ENCODE measurements around the gene ATG10.
"Not testable (repeated sequence)": the region's sequence is repeated elsewhere in the genome, so short reads cannot be mapped to it uniquely, and the experiment has no call there.

ATG10 gene

DNA sequence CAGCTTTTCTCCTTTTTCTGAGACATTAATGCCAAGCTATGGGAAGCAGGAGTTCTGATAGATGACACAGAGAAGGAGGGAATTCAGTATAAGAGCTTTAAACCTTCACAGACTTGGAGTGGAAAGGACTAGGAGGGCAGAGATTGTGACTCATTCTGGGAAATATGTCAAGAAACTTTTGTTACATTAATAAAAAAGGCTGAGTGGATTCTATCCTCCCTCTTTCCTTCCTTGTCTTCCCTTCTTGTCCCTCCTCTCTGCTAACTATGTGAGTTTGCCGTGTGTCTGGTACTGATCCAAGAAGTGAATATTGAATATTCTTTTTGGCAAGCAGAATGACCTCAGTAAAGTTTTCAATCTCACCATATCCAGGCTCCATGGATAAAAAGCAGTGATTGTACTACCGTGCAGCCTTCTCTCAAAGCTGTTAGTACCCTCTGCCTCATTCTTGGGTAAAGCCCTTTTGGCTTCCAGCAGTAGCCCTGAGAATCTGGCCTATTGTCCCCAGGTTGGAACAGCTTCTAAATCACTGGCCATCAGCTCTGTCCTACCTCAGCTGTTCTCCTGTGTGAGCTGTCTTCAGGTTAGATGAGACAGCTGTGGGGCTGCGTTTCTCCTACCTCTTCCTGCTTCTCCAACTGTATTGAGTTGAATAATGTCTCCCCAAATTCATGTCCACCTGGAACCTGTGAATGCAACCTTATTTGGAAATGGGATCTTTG lies 73.9 kb downstream of the ATG10 start:
- TF ChIP-seq CTCF (conservative IDR thresholded peaks at IDR 0.05; ENCODE audit: low read depth, low read length): no peak
- DNase-seq (ENCODE audit: low read depth): peak; percentile 18
- H3K4me3 ChIP-seq (ENCODE audit: low read length): no peak overlapping the region

- no peak for TF ChIP-seq CTCF (conservative IDR thresholded peaks at IDR 0.05; ENCODE audit: low read depth, low read length)
- DNase-seq (ENCODE audit: low read depth): no peak
- no peak overlapping the region for H3K4me3 ChIP-seq (ENCODE audit: low read length)
These were observed 74.4 kb downstream of the ATG10 start for GRCh38 chr5:82046276-82046647.

- DNase-seq (ENCODE audit: low read depth): no peak
- TF ChIP-seq CTCF (conservative IDR thresholded peaks at IDR 0.05; ENCODE audit: low read depth, low read length): no peak
- H3K4me3 ChIP-seq (ENCODE audit: low read length): no peak overlapping the region
These were observed 79.1 kb downstream of the ATG10 start for GRCh38 chr5:82050955-82051354.

DNA sequence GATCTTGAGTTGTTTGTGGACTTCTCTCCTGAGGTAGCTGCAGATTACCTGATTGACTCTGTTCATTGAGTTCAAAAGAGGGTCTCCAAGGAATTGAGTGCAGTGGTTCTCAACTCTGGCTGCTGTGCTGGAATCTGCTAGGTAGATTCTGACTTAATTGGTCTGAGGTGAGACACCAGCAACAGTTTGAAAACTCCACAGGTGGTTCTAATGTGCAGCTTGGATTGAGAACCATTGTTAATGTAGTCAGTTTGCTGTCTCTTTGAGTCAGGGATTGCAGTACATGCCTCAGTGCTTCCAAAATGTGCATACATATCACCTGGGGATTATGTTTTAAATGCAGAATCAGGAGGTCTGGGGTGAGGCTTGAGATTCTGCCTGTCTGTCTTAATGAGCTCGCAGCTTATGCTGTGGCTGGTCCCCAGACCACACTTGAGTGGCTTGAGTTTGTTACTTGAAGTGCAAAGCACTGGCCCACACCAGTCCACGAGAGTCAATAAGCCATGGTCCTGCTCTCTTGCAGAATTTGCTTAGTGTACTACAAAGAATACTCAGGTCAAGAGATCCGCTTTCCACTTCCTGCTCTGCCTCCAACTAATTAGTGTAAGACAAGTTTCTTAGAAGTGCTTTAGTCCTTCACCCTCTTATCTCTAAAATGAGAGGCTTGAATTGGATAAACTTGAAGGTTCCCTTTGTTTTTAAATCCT lies 82.3 kb downstream of the ATG10 start:
- no peak overlapping the region for H3K4me3 ChIP-seq (ENCODE audit: low read length)
- no peak for TF ChIP-seq CTCF (conservative IDR thresholded peaks at IDR 0.05; ENCODE audit: low read depth, low read length)
- no peak for DNase-seq (ENCODE audit: low read depth)

- no peak for TF ChIP-seq CTCF (conservative IDR thresholded peaks at IDR 0.05; ENCODE audit: low read depth, low read length)
- DNase-seq (ENCODE audit: low read depth): no peak
- H3K4me3 ChIP-seq (ENCODE audit: low read length): no peak overlapping the region
These were observed 85.2 kb downstream of the ATG10 start for GRCh38 chr5:82057051-82057450.

DNA sequence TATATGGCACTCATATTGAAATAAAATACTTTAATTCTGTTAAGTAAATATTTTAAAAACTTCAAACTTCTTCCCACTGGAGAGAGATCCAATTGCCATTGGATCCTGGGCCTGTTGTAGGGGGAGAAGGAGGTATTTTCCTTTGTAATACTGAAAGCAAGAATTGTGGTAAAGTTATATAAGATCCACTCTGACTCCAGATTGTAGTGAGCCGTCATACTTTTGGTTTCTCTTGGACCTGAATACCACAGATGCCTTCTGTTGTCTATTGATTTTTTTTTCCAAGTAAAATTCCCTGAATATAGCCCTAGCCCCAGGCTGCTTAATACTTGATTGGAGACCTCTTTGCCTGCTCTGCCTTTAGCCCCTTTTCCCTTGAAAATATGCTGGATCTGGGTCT lies 86.9 kb downstream of the ATG10 start:
- no peak overlapping the region for H3K4me3 ChIP-seq (ENCODE audit: low read length)
- TF ChIP-seq CTCF (conservative IDR thresholded peaks at IDR 0.05; ENCODE audit: low read depth, low read length): no peak
- no peak for DNase-seq (ENCODE audit: low read depth)

DNA sequence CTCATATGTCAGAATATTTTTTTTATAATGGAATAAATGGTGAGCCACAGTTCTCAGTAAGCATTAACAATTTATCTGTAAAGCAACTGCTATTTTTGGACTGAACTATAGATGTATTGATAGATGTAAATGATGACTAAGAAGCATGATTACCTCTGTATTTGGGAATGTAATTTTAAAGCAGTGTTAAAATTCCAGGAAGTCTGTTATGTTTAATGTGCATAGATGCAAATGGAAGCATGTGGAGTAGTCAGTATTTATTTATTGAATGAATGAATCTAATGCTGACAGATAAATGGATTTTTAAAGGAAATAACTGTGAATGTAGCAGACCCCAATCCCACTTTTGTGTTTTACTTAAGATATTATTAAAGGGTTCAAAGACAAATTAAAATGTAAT lies 95.0 kb downstream of the ATG10 start:
- TF ChIP-seq CTCF (conservative IDR thresholded peaks at IDR 0.05; ENCODE audit: low read depth, low read length): no peak
- DNase-seq (ENCODE audit: low read depth): no peak
- H3K4me3 ChIP-seq (ENCODE audit: low read length): no peak overlapping the region

DNA sequence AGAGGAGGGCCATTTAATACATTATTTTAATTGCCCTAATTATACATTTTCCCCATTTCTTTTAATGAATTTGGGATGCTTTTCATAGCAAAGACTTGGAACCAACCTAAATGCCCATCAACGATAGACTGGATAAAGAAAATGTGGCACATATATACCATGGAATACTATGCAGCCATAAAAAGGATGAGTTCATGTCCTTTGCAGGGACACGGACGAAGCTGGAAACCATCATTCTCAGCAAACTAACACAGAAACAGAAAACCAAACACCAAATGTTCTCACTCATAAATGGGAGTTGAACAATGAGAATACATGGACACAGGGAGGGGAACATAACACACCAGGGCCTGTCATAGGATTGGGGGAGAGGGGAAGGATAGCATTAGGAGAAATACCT lies 96.2 kb downstream of the ATG10 start:
- not testable (repeated sequence) for DNase-seq (ENCODE audit: low read depth); H3K4me3 ChIP-seq (ENCODE audit: low read length)
